ENCODE results near the gene RNF212.

DNA sequence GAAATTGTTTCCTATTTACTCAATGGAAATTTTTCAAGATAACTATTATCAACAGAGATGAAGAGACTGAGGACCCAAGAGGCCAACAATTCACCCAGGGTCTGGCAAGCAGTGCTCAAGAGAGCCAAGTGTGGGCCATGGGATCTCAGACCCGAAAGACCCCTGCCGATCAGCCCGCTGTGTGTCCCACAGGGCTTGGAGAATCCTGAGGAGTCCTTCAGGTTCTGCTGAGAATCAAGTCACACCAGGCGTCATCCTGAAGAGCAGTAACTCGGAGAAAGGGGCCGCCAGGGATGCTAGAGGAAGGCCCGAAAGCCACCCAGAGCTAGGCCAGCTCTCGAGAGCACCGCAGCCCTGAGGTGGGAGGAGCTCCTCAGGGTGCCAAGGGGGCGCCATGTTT lies 53.2 kb downstream of the RNF212 start:
- TF ChIP-seq POLR2AphosphoS5 (IDR thresholded peaks at IDR 0.05) (no peak), EP300 (IDR thresholded peaks at IDR 0.05) (no peak), POLR2A (IDR thresholded peaks at IDR 0.05) (no peak)
- TF ChIP-seq, protein P1, sequence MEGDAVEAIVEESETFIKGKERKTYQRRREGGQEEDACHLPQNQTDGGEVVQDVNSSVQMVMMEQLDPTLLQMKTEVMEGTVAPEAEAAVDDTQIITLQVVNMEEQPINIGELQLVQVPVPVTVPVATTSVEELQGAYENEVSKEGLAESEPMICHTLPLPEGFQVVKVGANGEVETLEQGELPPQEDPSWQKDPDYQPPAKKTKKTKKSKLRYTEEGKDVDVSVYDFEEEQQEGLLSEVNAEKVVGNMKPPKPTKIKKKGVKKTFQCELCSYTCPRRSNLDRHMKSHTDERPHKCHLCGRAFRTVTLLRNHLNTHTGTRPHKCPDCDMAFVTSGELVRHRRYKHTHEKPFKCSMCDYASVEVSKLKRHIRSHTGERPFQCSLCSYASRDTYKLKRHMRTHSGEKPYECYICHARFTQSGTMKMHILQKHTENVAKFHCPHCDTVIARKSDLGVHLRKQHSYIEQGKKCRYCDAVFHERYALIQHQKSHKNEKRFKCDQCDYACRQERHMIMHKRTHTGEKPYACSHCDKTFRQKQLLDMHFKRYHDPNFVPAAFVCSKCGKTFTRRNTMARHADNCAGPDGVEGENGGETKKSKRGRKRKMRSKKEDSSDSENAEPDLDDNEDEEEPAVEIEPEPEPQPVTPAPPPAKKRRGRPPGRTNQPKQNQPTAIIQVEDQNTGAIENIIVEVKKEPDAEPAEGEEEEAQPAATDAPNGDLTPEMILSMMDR (IDR thresholded peaks at IDR 0.05), result no peak

Data from upper lobe of left lung (tissue), 4 donors.